ENCODE results near the gene KRTAP10-12. TPM values are rescaled to one million over a fixed set of nuclear protein-coding genes. Genes with fewer than 3 reads are reported as not detected.
A peak's percentile ranks its signal among the peaks of the same experiment; 100 is the strongest.

Gene KRTAP10-12
- total RNA-seq, 1 donor from 2014 or later = not detected

GRCh38 chr21:44722731-44723130 lies 25.8 kb downstream of the KRTAP10-12 start:
- Mint-ChIP-seq H3K27ac (peak overlapping the region; percentile 78), H3K36me3 (no peaks in the 10 kb centered on the region), H3K9me3 (no peaks in the 10 kb centered on the region), H3K4me3 (peak overlapping the region; percentile 51), H3K4me1 (peaks cover 21% of the 10 kb centered on the region), H3K27me3 (ENCODE audit: low read depth) (peaks cover 54% of the 10 kb centered on the region)
- TF ChIP-seq CTCF (IDR thresholded peaks at IDR 0.05; ENCODE audit: unreplicated experiment) = no peak
- no peak for DNase-seq (ENCODE audit: low spot score in 2 of 2, unreplicated experiment in 2 of 2)

GRCh38 chr21:44723177-44724131 lies 26.5 kb downstream of the KRTAP10-12 start:
- peaks cover 55% of the 10 kb centered on the region for H3K27me3 Mint-ChIP-seq (ENCODE audit: low read depth)
- no peak for TF ChIP-seq CTCF (IDR thresholded peaks at IDR 0.05; ENCODE audit: unreplicated experiment)
- H3K9me3 Mint-ChIP-seq = no peaks in the 10 kb centered on the region
- H3K4me3 Mint-ChIP-seq = peak overlapping the region; percentile 51
- peak overlapping the region; percentile 78 for H3K27ac Mint-ChIP-seq
- H3K36me3 Mint-ChIP-seq = no peaks in the 10 kb centered on the region
- peaks cover 14% of the 10 kb centered on the region for H3K4me1 Mint-ChIP-seq
- no peak for DNase-seq (ENCODE audit: low spot score in 2 of 2, unreplicated experiment in 2 of 2)

GRCh38 chr21:44724196-44724595 lies 27.2 kb downstream of the KRTAP10-12 start:
- DNase-seq (ENCODE audit: low spot score in 2 of 2, unreplicated experiment in 2 of 2) = no peak
- Mint-ChIP-seq H3K36me3 (no peaks in the 10 kb centered on the region), H3K27me3 (ENCODE audit: low read depth) (peaks cover 51% of the 10 kb centered on the region), H3K27ac (no peak overlapping the region), H3K4me3 (no peak overlapping the region), H3K9me3 (no peaks in the 10 kb centered on the region), H3K4me1 (peaks cover 10% of the 10 kb centered on the region)
- TF ChIP-seq CTCF (IDR thresholded peaks at IDR 0.05; ENCODE audit: unreplicated experiment) = no peak

GRCh38 chr21:44724926-44725325 lies 28.0 kb downstream of the KRTAP10-12 start:
- no peaks in the 10 kb centered on the region for H3K9me3 Mint-ChIP-seq
- H3K36me3 Mint-ChIP-seq = no peaks in the 10 kb centered on the region
- DNase-seq (ENCODE audit: low spot score in 2 of 2, unreplicated experiment in 2 of 2) = no peak
- no peak overlapping the region for H3K27ac Mint-ChIP-seq
- H3K4me3 Mint-ChIP-seq = no peak overlapping the region
- TF ChIP-seq CTCF (IDR thresholded peaks at IDR 0.05; ENCODE audit: unreplicated experiment) = no peak
- peaks cover 10% of the 10 kb centered on the region for H3K4me1 Mint-ChIP-seq
- H3K27me3 Mint-ChIP-seq (ENCODE audit: low read depth) = peaks cover 45% of the 10 kb centered on the region

- peaks cover 48% of the 10 kb centered on the region for H3K27me3 Mint-ChIP-seq (ENCODE audit: low read depth)
Measured at GRCh38 chr21:44726826-44727225, 29.9 kb downstream of the KRTAP10-12 start.

More at GRCh38 chr21:44726826-44727225, 29.9 kb downstream of the KRTAP10-12 start:
- Mint-ChIP-seq H3K4me3 (no peak overlapping the region), H3K4me1 (peaks cover 10% of the 10 kb centered on the region), H3K9me3 (peaks cover 6% of the 10 kb centered on the region), H3K27ac (no peak overlapping the region), H3K36me3 (no peaks in the 10 kb centered on the region)
- TF ChIP-seq CTCF (IDR thresholded peaks at IDR 0.05; ENCODE audit: unreplicated experiment) = no peak
- no peak for DNase-seq (ENCODE audit: low spot score in 2 of 2, unreplicated experiment in 2 of 2)

All from mesothelial cell of epicardium (in vitro differentiated cells).